ENCODE results near the gene TSC22D4.

Gene TSC22D4

GRCh38 chr7:100492738-100493475 lies 13.9 kb upstream of the TSC22D4 start:
- DNase-seq: no peak

GRCh38 chr7:100491192-100491578 lies 12.2 kb upstream of the TSC22D4 start:
- no peak for DNase-seq

GRCh38 chr7:100490483-100491191 lies 11.6 kb upstream of the TSC22D4 start:
- no peak for DNase-seq

- DNase-seq: no peak
These were observed 10.8 kb upstream of the TSC22D4 start for GRCh38 chr7:100489824-100490223.

- DNase-seq: no peak
These were observed 10.1 kb upstream of the TSC22D4 start for GRCh38 chr7:100489121-100489520.

- DNase-seq: no peak
These were observed 9.5 kb upstream of the TSC22D4 start for GRCh38 chr7:100488333-100489095.

DNA sequence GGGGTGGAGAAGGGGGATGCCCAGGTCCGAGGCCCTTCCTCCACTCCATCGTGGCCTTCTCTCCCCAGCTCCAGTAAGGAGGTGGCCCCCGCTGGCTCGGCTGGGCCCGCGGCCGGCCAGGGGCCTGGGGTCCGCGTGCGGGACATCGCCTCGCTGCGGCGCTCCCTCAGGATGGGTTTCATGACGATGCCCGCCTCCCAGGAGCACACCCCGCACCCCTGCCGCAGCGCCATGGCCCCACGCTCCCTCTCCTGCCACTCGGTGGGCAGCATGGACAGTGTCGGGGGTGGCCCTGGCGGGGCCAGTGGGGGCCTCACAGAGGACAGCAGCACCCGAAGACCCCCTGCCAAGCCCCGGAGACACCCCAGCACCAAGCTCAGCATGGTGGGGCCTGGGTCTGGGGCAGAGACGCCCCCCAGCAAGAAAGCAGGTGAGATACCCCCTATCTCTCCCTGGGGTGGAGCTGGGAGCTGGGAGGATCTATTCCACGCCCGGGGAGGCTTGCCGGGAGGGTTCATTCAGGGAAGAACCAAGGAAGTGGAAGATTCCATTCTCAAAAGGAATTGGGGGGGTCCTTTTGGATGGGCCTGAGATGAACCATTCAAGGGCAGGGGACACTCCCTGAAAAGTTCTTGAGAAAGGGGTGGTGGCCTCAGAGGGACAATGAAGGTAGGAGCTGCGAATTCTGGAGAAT lies 7.9 kb upstream of the TSC22D4 start:
- DNase-seq: no peak

GRCh38 chr7:100486111-100486636 lies 7.2 kb upstream of the TSC22D4 start:
- DNase-seq: no peak

DNA sequence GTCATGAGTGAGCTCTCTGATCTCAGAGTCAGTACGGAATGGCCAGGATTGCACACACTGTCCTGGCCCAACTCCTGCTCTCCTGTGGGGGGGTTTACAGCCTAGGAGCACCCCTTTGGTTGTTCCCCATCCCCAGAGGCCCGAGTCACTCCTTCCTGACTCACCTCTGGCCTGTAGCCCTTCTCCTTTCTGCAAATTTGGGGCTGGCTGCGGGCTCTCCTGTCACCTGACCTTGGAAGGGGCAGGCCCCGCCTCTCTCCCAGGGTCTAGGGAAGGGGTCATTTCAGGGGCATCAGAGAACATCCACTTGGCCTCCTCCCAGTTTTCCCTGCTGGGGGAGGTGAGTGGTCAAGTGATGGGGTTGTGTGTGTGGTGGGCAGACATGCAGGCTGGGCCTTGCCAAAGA lies 6.5 kb upstream of the TSC22D4 start:
- no peak for DNase-seq

DNA sequence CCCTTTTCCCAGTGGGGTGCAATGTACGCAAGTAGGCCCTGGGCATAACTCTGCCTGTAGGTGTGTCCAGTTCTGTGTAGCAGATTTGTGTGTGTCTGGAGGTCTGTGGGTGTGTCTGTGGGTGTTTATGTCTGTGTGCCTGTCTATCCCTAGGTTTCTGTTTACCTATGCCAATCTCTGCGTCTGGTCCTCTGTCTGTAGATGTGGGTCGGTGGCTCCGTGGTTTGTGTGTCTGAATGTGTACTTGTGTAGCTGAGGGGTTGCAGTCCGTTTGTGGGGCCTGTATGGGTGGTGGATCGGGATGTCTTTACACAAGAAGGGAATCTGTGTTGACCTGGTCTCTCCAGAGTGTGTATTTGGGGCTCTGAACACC lies 5.6 kb upstream of the TSC22D4 start:
- no peak for DNase-seq

DNA sequence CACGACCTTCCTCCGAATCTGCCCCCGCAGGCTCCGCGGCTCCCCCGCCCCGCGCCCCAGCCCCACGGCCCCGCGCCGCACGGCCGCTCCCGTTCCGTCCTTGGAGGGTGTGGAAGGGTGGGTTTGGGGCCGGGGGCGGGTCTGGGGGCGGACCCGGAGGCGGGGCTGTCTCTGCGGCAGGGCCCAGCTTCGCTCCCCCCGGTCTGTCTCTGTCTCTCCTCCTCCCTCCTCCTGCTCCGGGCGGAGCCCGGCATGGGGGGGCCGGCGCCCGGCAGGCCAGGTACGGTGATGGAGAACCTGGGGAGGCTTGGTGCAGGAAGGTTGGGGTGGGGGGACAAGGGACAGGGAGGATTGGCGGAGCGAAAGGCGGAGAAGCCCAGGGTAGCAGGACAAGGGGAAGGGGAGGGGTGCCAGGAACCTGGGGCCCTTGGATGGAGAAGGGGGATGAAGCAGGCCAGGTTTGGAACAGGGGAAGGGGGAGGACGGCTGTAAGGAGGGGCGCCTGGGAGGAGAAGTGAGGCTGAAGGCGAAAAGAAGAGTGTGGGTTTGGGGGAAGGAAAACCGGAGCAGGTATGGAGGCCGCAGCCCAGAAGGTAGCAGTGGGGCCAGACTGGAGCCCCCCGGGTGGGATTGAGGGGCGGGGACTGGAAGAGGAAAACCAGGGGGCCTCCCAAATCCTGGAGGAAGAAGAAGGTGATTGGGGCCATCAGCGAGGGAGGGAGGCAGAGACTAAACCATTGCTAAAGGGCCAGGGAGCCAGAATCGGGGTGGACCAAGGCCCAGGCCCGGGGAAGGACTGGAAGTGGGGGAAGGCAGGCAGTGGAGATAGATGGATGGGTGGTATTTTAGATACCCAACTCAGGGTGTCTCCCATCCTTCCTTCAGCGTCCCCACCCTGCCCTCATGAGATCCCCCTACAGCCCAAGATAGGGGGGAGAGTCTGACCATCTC lies 5.0 kb upstream of the TSC22D4 start, which contains the start of gene NYAP1:
Gene NYAP1 (plus strand): TSS at position 206 of the 951 bp plus-strand sequence. CDS start 1,385 bp downstream, outside the sequence.
- no peak for DNase-seq

DNA sequence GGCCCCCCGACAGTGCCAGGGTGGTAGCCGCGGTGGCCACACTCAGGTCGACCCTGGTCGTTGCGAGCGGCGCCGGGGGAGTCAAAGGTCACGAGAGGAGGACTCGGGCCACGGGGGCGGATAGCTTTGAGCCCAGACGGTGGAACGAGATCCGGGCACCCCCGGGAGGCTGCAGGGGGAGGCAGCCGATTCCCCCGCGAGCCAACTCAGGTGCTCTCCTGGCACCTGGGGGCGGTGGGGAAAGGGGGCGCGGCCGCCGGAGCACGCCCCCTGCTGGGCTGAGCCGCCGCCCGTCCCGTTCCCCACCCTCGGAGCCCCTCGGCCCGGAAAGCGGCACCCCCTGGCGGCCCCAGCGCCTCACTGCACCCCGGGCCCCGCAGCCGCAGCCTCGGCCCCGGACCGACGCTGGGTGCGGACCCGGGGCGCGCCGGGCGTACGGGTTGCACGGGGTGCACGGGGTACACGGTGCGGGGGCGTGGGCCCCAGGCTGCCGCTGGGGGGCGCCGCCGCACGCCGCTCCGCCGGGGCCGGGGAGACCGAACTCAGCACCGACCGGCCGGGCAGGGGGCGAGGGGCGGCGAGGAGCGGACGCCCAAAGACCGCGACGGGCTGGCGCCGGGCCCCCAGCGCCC lies 4.2 kb upstream of the TSC22D4 start:
- peak; percentile 95 for DNase-seq

DNA sequence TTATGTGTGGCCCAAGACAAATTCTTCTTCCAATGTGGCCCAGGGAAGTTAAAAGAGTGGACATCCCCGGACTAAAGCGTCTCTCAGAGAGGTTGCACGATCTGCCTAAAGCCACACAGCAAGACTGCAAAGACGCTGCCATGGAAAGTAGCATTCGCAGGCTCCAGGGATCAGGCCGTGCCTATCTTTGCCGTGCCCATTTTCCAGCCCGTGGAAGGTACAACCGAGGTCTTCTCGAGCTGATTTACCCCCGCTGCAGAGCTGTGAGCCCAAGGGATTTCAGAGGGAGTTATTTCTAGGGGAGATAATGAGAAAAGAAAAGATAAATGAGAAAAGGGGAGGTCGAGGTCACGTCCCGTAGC lies 3.7 kb upstream of the TSC22D4 start:
- DNase-seq: no peak

DNA sequence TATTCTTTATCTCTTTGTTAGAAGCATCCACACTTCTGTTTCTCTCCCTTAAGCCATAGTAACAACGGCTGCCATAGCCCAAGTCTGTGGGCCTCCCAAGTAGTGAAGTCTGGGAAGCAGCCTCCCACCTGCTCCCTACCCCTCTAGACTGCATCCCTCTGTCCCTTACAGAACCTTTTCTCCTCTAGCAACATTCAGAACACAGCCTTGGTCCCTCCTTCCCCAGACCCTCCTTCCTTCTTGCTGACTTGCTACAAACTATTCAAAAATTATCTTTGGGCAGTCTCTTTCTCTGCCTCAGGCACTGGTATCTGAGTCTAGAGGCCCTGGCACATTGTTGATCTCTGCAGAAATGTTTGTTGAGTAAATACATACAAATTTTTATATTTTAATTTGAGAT lies 2.5 kb upstream of the TSC22D4 start:
- no peak for DNase-seq

GRCh38 chr7:100477871-100478267 lies 1.1 kb downstream of the TSC22D4 start:
- peak; percentile 72 for DNase-seq

DNA sequence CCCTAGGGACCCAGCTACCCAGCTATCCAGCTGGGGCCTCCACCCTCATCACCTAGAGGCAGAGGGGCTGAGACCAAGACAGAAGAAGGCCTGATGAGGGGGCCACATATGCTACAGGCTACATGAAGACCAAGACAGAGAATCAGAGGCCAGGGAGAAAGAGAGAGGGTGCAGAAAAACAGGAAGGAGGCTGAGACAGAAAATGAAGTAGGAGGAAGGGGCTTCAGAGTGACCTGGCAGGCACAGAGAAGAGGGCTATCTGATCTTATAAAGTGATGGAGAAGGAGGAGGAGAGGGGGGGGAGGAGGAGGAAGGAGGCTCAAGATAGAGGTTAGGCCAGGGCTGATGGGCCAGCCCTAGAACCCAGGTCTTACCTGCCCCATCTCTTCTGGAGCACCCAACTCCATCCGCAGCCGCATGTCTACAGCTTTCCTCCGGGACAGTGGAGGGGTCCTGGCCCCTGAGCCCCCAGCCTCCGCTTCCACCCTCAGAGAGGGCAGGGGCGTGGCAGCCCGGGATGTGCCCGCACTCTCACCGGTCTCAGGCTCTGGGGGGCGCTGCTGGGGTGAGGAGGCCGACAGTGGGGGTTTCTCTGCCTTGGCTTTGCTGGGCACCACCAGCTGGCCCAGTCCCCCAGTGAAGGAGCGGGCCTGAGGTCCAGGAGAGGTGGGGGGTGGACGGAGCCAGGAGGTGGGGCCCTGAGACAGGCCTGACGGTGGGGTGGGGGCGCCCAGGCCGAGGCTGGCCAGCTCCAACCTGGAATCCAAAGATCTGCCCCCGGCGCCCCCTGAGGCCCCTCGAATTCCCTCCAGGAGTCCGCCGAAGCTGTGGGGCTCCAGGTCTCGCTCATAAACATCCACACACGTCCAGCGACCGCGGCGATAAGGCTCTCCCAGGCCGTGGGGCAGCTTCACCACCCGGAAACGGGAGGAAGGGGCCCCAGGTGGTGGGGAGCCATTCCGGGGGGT lies 1.8 kb downstream of the TSC22D4 start:
- DNase-seq: peak; percentile 76

DNA sequence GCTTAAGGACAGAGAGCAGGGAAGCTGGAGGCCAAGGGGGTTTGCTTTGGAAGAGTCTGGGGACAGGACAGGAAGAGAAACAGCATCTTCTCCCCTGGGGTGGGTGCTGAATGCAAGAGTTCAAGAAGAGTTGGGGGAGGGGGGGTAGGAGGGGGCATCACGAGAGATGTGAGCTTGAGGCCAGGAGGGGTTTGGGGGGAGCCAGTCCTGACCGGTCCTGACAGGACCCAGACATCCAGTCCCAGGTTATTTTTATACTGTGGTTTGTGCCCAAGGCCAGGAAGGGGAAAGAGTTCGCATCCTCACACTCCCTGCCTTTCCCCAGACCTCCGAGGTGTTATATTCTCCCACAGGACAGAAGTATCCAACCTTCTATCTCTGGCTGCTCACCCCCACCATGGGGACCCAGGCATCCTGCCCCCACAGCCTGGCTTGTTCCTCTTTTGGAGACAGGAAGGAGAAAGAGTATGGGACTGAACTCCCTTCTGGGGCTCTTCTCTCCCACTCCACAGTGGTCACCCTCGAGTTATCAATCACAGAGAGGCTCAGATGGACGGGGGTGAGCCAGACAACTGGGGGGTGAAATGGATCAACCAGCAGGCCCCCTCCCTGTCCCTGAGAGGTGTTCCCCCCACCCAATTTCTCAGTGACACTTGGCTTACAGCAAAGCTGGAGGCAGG lies 2.8 kb downstream of the TSC22D4 start:
- no peak for DNase-seq

DNA sequence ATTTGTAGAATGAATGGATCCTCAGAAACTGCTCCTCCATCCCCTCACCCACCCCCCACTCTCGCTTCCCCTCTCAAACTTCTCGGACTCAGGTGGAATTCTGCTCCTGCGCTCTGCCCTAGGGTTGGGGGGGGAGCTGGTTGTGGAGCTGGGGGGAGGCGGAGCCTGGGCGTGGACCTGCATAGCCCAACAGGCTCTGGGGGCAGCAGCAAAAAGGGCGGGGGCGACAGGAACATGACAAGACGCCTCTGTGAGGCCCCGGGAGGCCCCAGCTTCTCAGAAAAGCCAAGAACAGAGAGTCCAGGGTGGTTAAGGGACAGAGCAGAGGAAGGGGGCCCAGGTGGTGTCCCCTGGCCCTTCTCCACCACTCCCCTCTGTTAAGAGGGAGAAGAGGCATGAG lies 3.5 kb downstream of the TSC22D4 start:
- DNase-seq: peak; percentile 70

GRCh38 chr7:100472854-100473499 lies 6.0 kb downstream of the TSC22D4 start:
- DNase-seq: no peak

Data from activated CD8-positive, alpha-beta memory T cell treated with anti-CD3 and anti-CD28 coated beads for 24 hours (primary cell).